CD4-positive, alpha-beta T cell treated with Interleukin-1 beta for 1 hour (primary cell): Measurements from ENCODE around the gene LSM14B.

Experiments used
- DNase-seq, 2 donors: peaks; one replicate each; pipeline ENCODE4 v3.0.0-alpha.2; 2020 to 2022

Gene LSM14B

DNA sequence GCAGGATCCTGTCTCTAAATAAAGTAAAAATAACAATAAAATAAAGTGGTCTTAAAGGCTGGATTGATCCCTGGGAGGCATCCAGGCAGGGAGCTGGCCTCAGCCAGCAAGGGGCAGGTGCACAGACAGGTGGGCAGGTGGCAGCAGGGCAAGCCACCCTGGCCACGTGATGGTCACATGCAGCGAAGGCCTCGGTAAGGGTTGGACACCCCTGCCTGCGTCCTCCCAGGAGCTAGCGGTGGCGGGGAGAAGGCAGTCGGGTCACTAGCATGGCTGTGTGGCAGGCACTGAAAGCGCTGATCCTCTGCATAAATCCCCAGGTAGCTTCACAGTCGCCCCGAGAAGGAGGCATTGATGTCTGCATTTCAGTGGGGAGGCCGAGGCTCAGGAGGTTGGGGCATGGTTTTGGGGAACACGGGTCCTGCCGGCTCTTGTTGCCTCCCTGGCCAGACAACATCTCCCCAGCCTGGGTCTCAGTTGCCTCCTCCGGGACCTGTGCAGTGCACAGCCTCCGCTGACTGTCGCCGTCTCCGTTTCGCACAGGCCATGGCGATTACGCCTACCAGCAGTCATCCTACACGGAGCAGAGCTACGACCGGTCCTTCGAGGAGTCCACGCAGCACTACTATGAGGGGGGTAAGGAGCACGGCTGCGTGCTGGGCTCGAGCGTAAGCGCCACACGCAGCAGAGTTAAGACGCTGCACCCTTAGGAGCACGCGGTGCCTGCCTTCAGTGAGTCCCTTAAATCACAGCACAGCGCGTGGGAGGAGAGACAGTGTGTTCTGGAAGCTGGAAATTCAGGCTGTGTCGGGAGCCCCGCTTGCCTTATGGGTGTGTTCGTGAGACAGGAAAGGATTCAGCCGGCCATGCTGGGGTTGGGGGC lies 42.8 kb downstream of the LSM14B start:
- DNase-seq, result no peak

DNA sequence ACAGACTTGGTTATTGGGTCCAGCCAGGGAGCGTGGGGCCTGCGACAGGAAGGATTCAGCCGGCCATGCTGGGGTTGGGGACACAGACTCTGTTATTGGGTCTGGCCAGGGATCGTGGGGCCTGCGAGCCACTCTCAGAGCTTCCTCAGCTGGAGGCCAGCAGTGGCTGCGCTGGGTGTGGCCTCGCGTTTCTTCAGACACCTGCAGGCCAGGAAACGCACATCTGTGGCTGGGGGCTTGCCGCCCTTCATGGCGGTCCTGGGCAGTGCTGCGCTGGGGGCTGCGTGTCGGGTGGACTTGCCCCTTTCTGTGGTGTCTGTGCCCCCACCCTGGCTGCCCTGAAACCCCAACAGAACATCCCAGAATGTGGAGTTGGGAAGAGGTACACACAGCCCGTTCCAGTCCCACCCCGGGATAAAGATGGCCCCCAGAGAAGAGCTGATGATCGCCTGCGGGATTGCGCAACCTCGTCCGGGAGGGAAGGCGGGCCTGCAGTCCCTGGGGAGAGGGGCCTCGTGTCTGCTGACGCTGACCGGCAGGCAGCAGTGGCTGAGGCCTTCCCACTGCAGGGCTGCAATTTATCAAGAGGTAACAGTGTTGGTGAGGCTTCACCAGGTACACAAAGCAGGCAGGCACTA lies 43.6 kb downstream of the LSM14B start:
- DNase-seq, result no peak

GRCh38 chr20:62167474-62167873 lies 45.2 kb downstream of the LSM14B start:
- no peak for DNase-seq

DNA sequence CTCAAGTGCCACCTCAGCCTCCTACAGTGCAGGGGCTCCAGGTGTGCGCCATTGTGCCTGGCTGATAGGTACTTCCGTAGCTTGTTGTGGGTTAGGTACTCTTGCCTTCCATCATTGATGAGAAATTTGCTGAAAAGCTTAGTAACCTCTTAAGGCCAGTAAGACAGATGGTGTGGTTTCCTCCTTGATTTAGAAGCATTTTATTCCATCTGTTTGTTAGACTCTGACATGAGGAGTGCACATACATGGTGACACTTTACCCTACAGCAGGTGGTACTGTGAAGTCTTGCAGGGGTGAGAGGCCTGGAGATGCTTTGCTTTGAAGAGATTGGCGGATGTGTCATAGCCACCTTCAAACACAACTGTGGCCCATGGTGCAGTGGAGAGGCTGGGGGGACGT lies 45.8 kb downstream of the LSM14B start:
- DNase-seq, result no peak

DNA sequence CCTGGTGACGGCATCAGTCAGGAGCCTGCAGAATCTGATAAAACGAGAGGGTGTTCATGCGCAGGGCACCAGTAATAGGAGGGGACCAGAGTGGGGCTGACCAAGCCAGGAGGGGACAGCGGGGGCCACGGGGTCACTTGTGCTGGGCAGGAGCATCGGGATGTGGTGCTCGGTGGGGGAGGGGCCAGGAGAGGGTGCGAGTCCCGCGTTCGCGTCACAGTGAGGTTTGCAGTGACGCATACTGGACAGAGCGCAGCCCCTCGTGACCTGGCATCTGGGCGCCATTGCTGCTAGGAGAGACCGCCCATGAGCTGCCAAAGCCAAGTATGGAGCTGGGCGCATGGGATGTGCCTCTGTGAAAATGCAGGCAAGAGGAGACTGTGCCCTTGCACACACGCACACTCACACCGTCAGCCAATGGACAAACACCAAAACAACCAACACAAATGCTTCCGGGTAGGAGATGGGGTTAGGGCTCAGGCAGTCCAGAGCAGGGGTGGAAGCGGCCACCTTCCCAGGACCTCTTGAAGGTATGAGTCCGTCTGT lies 46.7 kb downstream of the LSM14B start:
- no peak for DNase-seq

DNA sequence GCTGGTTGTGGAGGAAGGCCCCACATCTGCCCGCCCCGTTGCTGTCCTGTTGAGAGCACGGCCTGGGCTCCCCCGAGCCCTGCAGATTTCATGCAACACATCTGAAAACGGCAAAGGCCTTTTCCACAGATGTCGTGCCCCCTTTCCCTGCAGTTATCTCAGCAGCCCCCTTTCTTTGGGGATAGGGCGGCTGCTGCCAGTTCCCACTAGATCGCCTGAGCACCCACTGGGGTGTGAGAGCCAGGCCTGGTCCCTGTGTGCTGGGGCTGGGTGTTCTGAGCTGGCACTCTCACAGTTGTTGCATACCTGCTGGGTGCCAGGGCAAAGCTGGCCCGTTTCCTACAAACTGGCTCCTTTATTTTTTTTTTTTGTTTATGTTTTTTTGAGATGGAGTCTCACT lies 48.3 kb downstream of the LSM14B start:
- no peak for DNase-seq

GRCh38 chr20:62171245-62171644 lies 49.0 kb downstream of the LSM14B start:
- DNase-seq, result no peak

- no peak for DNase-seq
These were observed 50.4 kb downstream of the LSM14B start for GRCh38 chr20:62172666-62173065.

GRCh38 chr20:62174021-62174804 lies 51.9 kb downstream of the LSM14B start:
- DNase-seq, result no peak

- no peak for DNase-seq
These were observed 52.8 kb downstream of the LSM14B start for GRCh38 chr20:62174870-62175624.

DNA sequence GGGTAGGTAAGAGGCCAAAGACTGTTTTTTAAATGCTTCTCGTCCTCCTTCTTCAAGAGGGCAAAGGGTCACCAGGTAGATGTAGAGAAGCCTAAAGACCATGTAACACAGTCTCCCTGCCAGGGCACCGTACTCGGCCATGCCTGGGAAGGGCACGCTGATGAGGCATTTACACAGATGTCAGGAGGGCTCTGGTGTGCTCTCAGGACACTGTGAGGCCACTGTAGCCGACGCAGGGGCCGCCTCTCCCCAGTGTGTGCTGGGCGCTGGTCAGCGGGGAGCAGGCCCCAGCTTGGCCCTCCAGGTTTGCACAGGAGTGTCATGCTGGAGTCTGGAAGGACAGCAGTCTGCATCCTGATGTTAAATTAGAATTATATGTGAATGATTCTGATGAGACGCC lies 53.4 kb downstream of the LSM14B start:
- DNase-seq, result no peak

GRCh38 chr20:62176866-62177265 lies 54.6 kb downstream of the LSM14B start:
- no peak for DNase-seq

DNA sequence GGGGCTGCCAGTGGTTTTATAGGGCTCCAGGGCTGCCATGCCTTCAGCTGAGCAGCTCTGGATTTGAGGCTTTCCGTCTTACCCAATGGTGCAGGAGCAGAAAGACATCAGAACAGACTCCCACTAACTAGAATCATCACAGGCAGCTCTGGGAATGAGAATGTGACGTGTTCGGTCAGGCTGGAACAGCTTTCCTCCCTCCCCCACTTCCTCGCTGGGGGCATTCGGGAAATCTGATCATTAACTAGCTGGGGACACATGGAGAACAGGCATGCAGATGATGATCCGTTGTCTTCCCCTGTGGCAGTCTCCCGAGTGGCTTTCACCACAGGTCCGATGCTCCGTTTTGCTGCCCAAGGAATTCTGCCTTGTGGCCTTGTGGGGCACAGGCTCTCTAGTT lies 55.0 kb downstream of the LSM14B start:
- no peak for DNase-seq

- DNase-seq, result no peak
These were observed 56.3 kb downstream of the LSM14B start for GRCh38 chr20:62178316-62179161.

DNA sequence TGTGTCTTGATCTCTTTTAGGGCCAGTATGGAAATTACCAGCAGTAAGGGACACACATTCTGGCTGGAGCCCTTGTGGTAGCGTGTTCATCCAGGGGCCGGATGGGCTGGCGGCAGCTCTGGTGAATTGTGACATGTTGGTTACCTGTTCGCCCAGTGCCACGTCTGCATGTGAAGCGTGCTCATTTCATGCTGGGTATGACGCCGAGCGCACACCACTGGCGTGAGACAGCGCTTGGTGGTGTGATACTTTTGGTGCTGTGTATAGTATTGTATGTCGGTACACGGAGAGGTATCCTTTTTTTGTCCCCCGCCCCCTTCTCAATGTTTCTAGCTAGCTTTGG lies 56.9 kb downstream of the LSM14B start:
- DNase-seq, result no peak

GRCh38 chr20:62181808-62182207 lies 59.5 kb downstream of the LSM14B start:
- DNase-seq, result no peak

GRCh38 chr20:62182469-62183425 lies 60.5 kb downstream of the LSM14B start, which contains the start of gene MTG2:
MTG2 (plus strand) TSS chr20:62183028; CDS start chr20:62193421, 10,393 bp downstream.
- peak; percentile 94 to 95 for DNase-seq

DNA sequence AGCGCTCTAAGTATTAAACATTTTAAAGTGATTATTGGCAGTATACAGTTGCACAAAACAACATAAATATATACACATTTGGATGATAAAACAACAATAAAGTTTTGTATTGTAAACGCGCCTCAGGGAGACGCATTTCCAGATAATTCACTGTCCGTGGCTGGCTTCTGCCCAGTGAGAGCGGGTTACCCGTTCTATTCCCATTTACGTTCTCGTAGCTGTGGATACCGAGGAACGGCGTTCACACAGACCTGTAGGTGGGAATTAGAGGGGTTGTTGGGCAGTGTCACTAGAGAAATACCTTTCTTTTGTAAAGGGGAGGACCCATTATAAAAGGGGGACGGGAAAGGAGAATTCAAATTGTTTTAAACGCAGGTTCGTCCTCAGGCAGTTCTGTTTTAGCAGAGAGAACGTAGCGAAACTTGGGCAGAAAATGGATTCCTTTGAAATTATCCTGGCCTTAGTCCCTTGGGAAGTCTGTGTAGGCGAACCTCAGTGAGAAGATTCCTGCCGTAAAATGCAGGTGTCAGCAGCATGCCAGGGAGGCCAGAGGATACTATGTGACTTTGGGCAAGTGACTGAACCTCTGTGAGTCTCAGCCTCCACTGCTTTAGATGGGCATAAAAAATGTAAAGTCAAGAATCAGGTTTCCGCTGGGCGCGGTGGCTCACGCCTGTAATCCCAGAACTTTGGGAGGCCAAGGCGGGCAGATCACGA lies 61.3 kb downstream of the LSM14B start:
- DNase-seq, result no peak
